ENCODE data around the gene DHRS2. TPM values are rescaled to one million over a fixed set of nuclear protein-coding genes. Genes with fewer than 3 reads are reported as not detected.
"Not testable (repeated sequence)": the region's sequence is repeated elsewhere in the genome, so short reads cannot be mapped to it uniquely, and the experiment has no call there.

DHRS2 gene, protein sequence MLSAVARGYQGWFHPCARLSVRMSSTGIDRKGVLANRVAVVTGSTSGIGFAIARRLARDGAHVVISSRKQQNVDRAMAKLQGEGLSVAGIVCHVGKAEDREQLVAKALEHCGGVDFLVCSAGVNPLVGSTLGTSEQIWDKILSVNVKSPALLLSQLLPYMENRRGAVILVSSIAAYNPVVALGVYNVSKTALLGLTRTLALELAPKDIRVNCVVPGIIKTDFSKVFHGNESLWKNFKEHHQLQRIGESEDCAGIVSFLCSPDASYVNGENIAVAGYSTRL
- total RNA-seq, result under 0.01 TPM in 1 of 2 replicates, not detected in the other

DNA sequence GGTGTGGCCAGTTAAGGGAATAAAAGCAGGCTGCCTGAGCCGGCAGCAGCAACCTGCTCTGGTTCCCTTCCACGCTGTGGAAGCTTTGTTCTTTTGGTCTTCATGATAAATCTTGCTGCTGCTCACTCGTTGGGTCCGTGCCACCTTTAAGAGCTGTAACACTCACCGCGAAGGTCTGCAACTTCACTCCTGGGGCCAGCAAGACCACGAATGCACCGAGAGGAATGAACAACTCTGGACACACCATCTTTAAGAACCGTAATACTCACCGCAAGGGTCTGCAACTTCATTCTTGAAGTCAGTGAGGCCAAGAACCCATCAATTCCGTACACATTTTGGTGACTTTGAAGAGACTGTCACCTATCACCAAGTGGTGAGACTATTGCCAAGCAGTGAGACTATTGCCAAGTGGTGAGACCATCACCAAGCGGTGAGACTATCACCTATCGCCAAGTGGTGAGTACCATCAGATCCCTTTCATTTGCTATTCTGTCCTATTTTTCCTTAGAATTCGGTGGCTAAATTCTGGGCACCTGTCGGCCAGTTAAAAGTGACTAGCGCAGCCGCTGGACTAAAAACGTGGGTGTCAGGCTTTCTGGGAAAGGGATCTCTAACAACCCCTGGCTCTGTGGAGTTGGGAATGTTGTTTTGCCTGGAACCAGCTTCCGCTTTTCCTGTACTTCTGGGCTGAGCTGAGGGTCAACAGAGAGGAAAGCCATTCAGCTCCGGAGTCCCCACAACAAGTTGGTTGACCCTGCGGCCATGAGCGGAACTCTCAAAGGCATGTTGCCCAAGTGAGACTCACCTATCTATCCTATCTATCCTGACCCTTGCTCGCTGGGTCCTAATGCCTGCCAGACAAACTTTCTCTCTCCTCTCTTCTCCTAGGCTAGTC, at the start of gene DHRS2:
TSS of gene DHRS2 (plus strand) at position 48 of the 895 bp plus-strand sequence. CDS start 2,501 bp downstream, outside the sequence.
- no peak for DNase-seq (ENCODE audit: low read depth)

DNA sequence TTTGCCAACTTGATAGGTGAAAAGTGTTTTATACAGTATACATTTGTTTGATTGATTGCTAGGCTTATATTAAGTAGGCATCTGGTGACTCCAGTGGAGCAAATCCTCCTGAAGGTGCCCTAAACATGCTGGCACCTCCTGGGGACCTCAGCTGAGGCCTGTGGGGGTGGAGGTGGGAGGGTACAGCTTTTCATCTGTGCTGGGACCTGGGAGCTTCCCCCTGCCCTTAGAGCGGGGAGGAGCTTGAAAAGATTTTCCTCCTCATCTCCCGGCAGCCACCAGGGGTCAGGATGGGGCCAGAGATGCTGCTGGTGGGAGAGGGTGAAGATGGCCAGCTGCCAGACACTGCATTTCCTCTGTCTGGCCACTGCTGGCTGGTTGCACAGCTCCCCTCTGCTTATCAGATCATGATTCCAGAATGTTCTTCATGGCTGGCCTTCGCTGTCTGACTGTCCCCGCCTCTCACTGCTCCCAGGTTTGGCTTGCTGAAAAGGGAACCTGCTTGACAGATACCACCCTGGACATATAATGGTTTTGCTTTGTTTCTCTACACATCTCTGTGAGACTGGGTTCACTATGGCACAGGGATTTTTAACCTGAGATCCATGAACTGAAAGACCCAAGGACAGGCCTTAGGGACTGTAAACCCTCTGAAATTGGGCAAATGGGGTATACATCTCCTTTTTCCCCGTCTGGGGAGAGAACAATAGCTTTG, 47.1 kb upstream of the DHRS2 start:
- DNase-seq (ENCODE audit: low read depth), result peak; percentile 72

GRCh38 chr14:23589606-23590005, 46.6 kb upstream of the DHRS2 start:
- DNase-seq (ENCODE audit: low read depth), result no peak

DNA sequence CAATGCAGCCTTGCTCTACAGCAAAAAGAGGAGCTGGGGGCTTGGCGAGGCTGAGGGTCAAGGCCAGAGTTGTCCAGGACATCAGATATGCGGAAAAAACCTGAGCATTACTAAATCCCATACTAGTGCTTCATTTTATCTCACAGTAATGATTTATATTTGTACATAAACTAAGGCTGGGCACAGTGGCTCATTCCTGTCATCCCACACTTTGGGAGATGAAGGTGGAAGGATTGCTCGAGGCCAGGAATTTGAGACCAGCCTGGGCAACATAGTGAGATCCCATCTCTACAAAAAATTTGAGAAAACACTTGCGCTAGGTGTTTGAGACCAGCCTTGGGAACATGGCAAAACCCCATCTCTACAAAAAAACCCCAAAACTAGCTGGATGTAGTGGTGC, 46.0 kb upstream of the DHRS2 start:
- DNase-seq (ENCODE audit: low read depth), result no peak

GRCh38 chr14:23594191-23594590, 42.0 kb upstream of the DHRS2 start:
- DNase-seq (ENCODE audit: low read depth), result not testable (repeated sequence)

GRCh38 chr14:23600322-23600707, 35.8 kb upstream of the DHRS2 start:
- DNase-seq (ENCODE audit: low read depth), result no peak

DNA sequence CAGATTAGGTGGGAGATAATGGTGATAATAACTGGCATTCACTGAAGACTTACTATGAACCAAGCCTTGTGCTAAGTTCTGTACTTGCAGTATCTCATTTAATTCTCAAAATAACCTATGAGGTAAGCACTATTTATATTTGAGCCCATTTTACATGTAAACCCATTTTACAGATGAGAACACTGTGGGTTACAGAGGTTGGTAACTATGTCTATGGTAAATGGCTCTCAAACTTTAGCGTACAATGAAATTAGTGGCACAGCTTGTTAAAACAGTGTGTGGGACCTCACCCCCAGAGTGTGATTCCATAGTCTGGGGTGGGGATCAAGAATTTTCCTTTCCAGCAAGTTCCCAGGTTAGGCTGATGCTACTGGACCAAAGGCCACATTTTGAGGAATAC, 35.4 kb upstream of the DHRS2 start:
- DNase-seq (ENCODE audit: low read depth), result no peak

- DNase-seq (ENCODE audit: low read depth), result no peak
These were observed 34.7 kb upstream of the DHRS2 start for GRCh38 chr14:23601424-23601823.

DNA sequence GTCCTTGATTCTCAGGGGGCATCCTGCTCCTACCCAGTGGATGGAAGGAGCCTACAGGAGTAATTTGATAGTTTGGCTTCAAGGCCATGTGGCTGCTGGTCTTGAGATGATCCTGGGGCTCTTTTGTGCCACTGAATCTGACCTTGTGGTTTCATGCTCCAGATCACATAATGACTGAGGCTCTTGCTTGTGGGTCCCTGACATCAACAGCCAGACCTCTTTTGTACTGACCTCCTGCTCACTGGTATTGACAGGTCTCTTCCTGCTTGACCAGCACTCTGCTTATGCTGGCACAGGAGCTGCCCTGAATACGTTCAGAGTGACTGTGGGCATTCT, 34.4 kb upstream of the DHRS2 start:
- DNase-seq (ENCODE audit: low read depth), result peak; percentile 17

GRCh38 chr14:23602181-23603095, 33.7 kb upstream of the DHRS2 start:
- DNase-seq (ENCODE audit: low read depth), result no peak

- no peak for DNase-seq (ENCODE audit: low read depth)
These were observed 33.1 kb upstream of the DHRS2 start for GRCh38 chr14:23603103-23603502.

- no peak for DNase-seq (ENCODE audit: low read depth)
These were observed 32.0 kb upstream of the DHRS2 start for GRCh38 chr14:23604148-23604547.

- no peak for DNase-seq (ENCODE audit: low read depth)
These were observed 31.4 kb upstream of the DHRS2 start for GRCh38 chr14:23604675-23605170.

DNA sequence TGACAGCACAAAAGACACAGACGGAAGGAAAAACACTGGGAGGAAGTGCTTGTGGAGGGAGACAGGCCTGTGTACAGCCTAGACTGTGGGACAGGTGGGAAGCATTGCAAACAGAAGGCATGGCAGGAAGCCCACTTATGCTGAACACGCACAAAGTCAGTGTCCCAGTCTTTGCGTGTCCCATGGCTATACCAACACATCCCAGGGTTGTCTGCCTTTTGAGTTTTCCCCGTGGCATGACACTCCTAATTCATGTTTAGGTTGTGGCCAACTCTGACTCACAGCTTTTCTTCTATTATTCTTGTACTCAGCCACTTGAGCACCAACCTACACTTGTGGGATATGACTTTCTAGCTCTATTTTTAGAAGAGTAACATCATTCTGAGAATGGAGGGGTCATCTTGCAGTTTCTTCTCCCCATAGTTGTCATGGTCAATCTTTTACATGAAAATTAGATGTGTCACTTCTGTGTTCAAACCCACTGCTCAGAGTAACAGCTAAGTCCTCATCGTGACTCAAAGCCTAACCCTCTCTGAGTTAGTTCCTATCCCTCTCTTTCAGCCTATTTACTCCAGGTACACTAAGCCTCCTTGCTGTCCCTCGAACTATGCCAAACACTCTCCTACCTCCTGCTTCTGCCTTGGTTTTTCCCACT, 30.1 kb upstream of the DHRS2 start:
- DNase-seq (ENCODE audit: low read depth), result no peak

- no peak for DNase-seq (ENCODE audit: low read depth)
These were observed 27.7 kb upstream of the DHRS2 start for GRCh38 chr14:23608454-23608853.

GRCh38 chr14:23609001-23609400, 27.2 kb upstream of the DHRS2 start:
- DNase-seq (ENCODE audit: low read depth), result no peak

DNA sequence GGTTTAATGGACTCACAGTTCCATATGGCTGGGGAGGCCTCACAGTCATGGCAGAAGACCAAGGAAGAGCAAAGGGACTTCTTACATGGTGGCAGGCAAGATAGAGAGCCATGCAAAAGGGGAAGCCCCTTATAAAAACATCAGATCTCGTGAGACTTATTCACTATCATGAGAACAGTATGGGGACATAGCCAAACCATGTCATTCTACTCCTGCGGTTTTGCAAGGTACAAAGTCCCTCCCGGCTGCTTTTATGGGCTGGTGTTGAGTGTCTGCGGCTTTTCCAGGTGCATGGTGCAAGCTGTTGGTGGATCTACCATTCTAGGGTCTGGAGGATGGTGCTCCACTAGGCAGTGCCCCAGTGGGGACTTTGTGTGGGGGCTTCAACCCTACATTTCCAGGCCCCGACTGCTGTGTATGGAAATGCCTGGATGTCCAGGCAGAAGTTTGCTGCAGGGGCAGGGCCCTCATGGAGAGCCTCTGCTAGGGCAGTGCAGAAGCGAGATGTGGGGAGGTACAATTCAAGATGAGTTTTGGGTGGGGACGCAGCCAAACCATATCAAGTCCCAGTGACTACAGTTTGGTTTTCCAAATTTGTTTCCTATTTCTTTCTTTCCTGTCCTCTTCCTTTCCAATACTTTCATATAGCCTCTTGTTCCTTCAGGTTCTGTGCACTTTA, 26.6 kb upstream of the DHRS2 start:
- DNase-seq (ENCODE audit: low read depth), result not testable (repeated sequence)

- no peak for DNase-seq (ENCODE audit: low read depth)
These were observed 25.9 kb upstream of the DHRS2 start for GRCh38 chr14:23610090-23610814.

- DNase-seq (ENCODE audit: low read depth), result no peak
These were observed 25.3 kb upstream of the DHRS2 start for GRCh38 chr14:23610815-23611289.

Measured in renal cortical epithelial cell (primary cell).